ENCODE data around the gene PDGFA.

- no peak for TF ChIP-seq CTCF (IDR thresholded peaks at IDR 0.05; ENCODE audit: borderline replicate concordance, extremely low read depth, low read length, poor library complexity, severe bottlenecking)
- no peak for TF ChIP-seq EZH2 (IDR thresholded peaks at IDR 0.05; ENCODE audit: borderline replicate concordance, low read depth, low read length, severe bottlenecking)
These were observed 61.7 kb downstream of the PDGFA start for GRCh38 chr7:457814-458510.
